Measurements from ENCODE around the gene SCTR.

SCTR gene

DNA sequence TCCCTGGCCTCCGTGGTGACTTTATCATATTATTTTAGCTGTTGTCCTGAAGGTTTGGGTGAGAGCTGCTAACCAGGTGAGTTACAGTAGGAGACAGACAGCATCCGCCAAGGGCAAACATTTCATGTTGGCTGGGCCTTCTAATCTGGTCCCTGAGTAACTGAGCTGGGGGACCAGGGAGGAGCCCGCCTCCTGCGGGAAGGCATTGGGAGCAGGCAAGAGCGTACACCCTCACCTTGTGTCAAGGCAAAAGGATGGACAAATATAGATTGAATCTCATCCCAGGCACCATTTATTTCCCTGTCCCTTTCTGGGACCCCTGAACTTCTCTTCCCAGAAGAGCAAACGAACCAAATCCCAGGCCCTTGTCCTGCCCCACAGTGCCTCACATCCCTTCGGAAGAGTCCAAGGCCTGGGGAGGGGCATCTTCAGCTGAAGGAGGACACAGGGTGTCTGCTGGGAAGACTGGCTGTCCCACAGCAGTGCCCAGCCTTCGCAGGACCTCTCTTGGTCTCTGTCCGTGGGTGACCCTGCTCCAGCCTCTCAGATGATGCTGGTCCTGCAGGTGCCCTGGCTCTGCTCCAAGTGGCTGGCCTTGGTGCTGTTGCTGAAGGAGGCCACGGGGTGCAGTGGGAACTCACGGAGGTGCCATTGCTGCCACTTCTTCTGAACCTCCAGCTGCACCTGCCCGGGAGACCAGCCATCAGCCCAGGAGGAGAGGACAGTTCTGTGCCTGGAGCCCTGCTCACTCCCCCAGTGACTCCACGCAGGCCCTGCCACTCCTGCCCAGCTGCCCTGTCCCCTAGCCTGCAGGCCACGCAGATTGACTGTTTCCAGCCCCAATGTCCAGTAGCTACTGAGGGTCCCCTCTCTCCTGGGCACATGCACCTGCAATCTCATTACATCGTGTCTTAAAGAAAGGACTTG, 84.4 kb downstream of the SCTR start:
- DNase-seq (ENCODE audit: insufficient read length, low spot score), result no peak

DNA sequence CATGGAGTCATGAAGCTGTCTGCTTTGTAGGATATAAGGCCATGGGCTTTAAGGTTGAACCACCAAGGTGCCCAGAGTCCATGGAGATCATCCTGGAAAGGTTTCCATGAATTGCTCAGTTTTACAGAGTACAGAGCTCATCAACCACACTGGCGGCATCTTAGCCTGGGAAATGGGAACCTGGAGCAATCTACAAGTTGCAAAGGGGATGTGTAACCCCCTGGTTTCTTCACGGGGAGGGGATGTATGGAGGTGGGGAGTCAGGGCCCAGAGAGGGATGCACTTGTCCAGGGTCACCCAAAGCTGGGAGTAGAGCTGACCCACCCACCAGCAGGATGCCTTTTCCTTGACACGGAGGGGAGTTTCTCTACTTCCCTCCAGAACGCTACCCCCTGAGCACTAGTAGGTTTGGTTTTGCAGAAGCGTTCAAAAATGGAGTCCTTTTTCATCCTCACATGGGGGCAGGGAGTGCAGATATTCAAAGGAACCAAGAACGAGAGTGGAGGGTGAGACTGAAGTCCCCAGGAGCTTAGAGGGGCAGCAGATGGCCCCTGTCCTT, 85.5 kb downstream of the SCTR start:
- TF ChIP-seq, protein P1, sequence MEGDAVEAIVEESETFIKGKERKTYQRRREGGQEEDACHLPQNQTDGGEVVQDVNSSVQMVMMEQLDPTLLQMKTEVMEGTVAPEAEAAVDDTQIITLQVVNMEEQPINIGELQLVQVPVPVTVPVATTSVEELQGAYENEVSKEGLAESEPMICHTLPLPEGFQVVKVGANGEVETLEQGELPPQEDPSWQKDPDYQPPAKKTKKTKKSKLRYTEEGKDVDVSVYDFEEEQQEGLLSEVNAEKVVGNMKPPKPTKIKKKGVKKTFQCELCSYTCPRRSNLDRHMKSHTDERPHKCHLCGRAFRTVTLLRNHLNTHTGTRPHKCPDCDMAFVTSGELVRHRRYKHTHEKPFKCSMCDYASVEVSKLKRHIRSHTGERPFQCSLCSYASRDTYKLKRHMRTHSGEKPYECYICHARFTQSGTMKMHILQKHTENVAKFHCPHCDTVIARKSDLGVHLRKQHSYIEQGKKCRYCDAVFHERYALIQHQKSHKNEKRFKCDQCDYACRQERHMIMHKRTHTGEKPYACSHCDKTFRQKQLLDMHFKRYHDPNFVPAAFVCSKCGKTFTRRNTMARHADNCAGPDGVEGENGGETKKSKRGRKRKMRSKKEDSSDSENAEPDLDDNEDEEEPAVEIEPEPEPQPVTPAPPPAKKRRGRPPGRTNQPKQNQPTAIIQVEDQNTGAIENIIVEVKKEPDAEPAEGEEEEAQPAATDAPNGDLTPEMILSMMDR (IDR thresholded peaks at IDR 0.05; ENCODE audit: insufficient read depth, missing control alignments), result no peak
- FAIRE-seq, result no peak
- DNase-seq (ENCODE audit: insufficient read length, low spot score), result no peak

More for the DNA sequence above, 84.4 kb downstream of the SCTR start:
- TF ChIP-seq, protein P1 (IDR thresholded peaks at IDR 0.05; ENCODE audit: insufficient read depth, missing control alignments), result no peak
- no peak for FAIRE-seq

DNA sequence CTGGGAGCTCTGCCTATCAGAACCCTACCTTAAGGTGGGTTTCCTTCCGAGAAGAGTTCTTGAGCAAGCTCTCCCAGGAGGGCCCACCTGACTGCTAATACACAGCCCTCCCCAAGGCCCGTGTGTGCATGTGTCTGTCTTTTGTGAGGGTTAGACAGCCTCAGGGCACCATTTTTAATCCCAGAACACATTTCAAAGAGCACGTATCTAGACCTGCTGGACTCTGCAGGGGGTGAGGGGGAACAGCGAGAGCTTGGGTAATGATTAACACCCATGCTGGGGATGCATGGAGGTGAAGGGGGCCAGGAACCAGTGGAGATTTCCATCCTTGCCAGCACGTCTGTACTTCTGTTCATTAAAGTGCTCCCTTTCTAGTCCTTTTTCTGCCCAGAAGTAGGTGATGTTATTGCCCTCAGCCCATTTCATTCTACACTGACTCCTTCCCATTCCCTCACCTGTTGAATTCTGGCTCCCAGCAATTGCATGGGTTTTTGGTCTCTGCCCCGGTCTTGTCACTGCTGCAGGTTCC, 86.1 kb downstream of the SCTR start:
- TF ChIP-seq, protein P1 (IDR thresholded peaks at IDR 0.05; ENCODE audit: insufficient read depth, missing control alignments), result no peak
- DNase-seq (ENCODE audit: insufficient read length, low spot score), result no peak
- no peak for FAIRE-seq

DNA sequence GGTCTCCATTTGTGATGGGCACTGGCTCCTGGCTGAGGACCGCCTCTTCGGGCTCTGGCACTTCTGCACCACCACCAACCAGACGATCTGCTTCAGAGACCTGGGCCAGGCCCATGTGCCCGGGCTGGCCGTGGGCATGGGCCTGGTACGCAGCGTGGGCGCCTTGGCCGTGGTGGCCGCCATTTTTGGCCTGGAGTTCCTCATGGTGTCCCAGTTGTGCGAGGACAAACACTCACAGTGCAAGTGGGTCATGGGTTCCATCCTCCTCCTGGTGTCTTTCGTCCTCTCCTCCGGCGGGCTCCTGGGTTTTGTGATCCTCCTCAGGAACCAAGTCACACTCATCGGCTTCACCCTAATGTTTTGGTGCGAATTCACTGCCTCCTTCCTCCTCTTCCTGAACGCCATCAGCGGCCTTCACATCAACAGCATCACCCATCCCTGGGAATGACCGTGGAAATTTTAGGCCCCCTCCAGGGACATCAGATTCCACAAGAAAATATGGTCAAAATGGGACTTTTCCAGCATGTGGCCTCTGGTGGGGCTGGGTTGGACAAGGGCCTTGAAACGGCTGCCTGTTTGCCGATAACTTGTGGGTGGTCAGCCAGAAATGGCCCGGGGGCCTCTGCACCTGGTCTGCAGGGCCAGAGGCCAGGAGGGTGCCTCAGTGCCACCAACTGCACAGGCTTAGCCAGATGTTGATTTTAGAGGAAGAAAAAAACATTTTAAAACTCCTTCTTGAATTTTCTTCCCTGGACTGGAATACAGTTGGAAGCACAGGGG, 87.1 kb downstream of the SCTR start:
- TF ChIP-seq, protein P1 (IDR thresholded peaks at IDR 0.05; ENCODE audit: insufficient read depth, missing control alignments), result no peak
- FAIRE-seq (no peak), DNase-seq (ENCODE audit: insufficient read length, low spot score) (no peak)

DNA sequence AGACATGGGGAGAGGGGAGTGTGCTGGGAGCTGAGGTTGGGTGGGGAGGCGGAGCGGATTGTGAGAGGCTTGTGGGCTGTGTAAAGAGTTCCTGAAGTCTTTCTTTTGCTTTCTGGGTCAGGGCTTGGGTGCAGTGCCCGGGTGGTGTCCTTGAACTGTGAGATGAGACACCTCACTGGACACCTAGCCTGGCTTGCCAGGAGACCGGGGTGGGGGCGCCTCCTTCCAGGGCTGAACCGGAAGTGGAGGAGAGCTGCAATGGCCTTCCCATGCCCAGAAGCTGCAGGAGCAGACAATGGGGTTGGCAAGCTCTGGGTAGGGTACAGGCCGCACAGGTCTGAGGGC, 88.4 kb downstream of the SCTR start:
- TF ChIP-seq, protein P1 (IDR thresholded peaks at IDR 0.05; ENCODE audit: insufficient read depth, missing control alignments), result no peak
- FAIRE-seq (no peak), DNase-seq (ENCODE audit: insufficient read length, low spot score) (no peak)

DNA sequence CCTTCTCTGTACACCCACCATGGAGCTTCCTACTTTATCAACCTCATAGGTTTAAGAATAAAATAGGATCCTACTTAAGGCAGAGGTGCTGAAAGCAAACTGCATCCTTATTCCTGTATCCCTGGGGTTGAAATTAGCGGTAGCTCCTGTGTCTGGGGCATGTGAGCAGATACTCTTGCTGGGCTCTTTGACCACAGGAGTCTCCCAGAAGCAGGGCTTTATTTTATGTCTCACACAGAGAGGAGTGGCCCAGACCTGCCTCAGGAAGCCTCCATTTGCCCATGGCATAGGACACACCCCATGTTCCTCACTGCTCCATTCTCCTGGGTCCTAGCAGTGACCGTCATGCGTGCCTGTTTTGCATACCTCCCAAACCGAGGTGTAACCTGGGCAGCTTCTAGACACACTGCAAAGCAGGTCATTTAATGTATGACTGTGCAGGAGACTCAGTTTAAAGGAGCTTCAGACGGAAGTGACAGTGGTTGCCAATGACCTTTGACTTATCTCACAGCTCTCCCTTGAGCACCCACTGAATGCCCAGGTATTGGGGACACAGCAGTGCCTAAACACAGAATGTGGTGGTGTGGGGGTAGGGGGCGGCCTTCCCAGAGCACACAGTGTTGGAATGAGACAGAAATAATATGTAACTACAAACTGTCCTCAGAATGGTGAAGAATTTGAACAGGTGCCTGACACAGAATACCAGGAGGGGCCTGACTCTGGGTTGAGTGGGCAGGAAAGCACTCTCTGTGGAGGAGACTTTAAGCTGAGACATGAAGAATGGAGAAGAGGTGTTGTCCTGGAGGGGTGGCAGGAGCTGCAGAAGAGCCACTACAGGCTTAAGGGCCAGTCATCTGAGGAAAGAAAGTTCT, 89.0 kb downstream of the SCTR start:
- no peak for FAIRE-seq
- no peak for DNase-seq (ENCODE audit: insufficient read length, low spot score)
- TF ChIP-seq, protein P1 (IDR thresholded peaks at IDR 0.05; ENCODE audit: insufficient read depth, missing control alignments), result no peak

All from D721Med (cell line).